GM19463 (cell line): ENCODE measurements around the gene PROS1.

Source experiments
- ATAC-seq: cut with Tn5 transposase; IDR thresholded peaks from one replicate; pipeline ENCODE4 v1.9.1; 2021; ENCODE audit warnings: mild to moderate bottlenecking, moderate library complexity; ENCODE audit not compliant: unreplicated experiment

Gene PROS1

DNA sequence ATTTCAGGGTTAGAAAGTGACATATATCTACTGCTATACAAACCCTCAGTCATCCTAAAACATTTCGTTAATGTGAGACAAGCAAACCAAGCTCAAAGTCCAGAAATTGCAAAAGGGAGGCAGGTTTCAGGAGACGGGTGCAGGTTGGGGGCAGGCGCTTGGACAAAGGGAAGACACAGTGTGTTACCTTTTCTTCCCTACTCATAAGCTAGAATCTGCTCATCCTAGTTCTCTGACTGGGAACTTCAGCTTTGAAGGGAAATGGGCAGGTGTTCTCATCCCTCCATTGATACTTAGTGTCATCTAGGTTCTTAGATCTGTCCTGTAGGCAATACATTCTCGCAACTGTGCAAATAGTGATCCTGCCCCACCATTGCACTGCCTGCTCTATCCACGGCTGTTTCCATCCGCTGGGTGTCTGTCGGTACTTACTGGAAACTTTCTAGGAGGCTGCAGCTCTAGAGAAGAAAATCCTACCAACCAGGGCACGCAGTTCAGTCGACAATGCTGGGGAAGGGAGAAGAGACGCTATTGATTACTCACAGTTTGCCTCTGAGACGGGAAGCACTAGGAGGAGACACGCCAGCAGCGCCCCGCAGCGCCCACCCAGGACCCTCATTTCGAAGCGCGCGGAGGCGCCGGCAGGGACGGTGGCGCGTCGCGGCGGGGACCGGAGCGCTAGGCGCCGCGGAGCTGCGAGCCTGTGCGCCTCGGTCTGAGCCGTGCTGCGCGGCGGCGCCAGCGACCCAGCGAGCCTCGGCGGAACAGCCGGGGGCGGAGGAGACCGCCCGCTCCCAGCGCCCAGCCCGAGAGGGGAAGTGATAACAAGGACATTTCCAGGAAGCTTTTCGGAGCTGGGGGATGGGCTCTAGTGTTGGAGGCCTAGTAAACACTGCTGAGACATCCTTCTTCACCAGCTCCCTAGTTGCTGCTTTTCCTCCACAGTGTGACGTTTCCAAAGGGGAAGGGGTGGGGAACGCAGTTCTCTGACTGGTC lies at the start of gene PROS1:
PROS1 (minus strand) TSS at position 766 of the 996 bp plus-strand sequence; CDS start at position 619, 147 bp downstream.
- ATAC-seq, result peak; percentile 92

GRCh38 chr3:94020293-94020692 lies 46.6 kb upstream of the PROS1 start:
- no peak for ATAC-seq

DNA sequence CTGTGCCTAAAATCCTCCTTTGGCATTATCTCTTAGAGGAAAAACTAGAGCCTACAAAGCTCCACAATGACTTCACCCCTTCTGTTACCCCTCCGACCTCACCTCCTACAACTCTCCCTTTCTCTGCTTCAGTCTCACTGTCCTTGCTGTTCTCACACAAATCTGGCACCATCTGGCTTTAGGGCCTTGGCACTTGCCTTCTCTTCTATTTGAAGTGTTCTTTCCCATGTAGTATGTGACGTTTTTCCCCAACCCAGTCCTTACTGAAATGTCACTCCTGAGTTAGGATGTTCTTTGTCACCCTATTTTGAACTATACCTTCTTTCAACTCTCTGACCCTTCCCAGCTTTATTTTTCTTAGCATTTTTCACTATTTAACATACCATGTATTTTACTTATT lies 46.0 kb upstream of the PROS1 start:
- ATAC-seq, result no peak

DNA sequence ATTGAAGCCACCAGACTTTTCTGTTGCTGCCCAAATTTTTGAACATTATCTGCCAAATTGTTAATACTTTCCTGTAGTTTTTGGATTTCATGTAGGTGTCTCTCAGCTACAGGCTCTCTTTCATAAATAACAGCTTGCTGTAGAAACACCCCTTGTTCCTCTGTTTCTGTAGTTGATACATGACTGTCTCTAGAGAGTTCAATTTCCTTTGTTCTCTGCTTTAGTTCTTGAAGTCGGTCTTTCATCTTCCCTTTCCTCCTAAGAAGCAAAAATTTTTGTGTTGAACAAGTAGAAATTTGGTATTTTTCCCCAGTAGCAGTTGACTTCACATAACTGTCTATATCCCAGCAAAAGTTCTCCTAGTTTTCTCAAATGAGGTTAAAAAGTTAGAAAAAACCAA lies 41.3 kb upstream of the PROS1 start:
- ATAC-seq, result no peak

DNA sequence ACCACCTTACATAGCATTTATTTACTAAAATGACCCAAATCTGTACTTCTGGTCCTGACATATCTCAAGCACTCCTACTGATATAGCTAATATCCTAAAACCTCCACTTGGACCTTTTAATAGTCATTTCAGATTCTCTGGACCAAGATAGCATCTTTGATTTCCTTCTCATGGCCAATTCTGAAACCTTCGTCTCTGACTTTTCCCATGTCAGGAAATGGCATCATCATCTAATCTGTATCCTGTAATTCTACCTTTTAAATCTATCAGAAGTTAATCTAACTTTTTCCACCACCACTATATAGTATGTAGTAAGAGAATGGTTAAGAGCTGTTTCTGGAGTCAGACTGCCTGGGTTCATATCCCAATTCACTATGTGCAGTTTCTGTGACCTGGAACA lies 38.5 kb upstream of the PROS1 start:
- ATAC-seq, result no peak

DNA sequence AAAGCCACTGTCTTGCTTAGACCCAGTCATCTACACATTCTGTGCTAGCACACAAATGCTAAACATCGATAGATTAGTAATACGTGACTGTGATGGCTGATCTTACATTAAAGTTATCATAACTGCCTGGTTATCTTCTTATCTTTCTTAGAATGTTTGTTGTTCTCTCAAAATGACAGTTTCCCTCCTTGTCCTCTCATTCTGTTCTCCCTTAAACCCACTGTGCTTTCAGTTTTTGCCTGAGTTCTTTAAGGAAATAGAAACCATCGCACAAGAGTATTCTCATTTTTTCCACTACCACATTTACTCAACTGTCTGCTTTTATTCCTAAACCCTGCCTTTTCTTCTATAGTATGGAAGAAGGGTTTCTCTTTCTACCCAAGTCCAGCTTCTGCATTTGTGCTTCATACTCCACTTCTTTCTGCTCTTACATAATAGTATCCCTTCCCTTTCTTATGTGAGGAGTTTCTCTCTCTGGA lies 37.6 kb upstream of the PROS1 start:
- ATAC-seq, result no peak

GRCh38 chr3:94009608-94010007 lies 35.9 kb upstream of the PROS1 start:
- ATAC-seq, result no peak

DNA sequence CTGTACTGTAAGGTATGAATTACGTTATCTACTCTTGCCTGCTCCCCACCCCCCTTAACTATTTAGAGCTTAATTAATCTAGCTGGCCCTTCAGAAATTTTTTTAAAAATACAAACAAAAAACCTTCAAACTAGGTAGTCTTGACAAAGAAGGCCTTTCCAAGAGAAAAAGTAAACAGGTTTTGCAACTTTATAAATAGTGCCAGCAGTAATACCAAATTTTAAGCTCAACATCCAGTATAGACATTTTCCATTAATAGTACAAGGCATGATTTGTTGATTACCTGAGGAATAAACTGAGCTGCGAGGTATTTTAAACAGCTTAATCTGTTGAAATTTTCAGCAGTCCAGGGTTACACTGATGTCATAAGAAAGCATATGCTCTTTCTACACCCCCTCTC lies 34.6 kb upstream of the PROS1 start:
- ATAC-seq, result no peak

- peak; percentile 90 for ATAC-seq
These were observed 30.7 kb upstream of the PROS1 start for GRCh38 chr3:94004301-94004910.

- no peak for ATAC-seq
These were observed 28.3 kb upstream of the PROS1 start for GRCh38 chr3:94001827-94002495.

DNA sequence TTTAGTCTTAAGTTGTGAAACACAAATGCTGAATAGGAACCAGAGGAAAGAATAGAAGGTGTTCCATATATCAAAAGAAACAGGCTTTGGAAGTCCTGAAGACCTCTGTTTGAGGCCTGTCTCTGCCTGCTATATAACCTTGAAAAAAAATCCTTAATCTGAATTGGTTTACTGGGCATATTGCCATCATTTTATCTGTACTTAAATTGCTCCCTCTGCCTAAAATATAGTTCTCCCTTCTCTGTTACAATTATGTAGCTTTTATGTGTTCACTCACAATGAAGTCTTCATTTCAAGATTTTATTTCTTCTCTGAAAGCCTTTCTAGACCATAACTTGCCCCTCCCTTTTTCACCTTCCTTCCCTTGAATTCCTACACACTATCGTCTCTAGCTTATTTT lies 27.5 kb upstream of the PROS1 start:
- no peak for ATAC-seq

DNA sequence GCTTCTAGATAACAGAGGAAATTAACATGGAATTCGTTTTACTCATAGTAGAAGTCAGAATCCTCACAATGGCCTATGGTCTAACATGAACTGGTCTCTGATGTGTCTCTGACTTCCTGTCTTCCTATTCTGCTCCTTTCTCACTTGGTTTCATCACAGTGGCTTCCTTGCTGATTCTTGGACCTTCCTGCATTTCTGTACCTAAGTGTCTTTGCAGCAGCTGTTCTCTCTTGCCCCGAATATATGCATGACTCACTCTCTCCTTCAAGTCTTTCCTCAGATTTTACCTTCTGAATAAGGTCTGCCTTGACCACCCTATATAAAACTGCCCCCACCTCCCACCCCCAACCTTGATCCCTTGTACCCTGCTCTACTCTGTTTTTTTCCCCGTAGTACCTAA lies 20.4 kb upstream of the PROS1 start:
- ATAC-seq, result no peak

GRCh38 chr3:93992207-93992606 lies 18.5 kb upstream of the PROS1 start:
- no peak for ATAC-seq

DNA sequence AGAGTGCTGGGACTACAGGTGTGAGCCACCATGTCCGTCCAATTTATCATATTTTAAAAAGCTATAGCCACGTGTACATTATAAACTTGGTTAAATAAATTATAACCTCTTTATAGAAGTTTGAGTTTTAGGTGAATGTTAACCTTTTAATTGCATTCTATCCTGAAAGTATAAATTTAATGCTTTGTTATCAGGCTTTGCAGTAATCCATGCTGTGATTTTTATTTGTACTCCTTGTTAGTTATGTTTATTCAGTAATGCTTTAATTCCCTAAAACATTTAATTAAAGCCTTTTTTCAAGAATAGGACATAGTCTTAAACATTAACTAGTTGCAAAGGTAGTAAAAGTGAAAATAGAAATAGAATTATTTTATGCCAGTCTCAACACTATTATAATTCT lies 17.9 kb upstream of the PROS1 start:
- no peak for ATAC-seq

DNA sequence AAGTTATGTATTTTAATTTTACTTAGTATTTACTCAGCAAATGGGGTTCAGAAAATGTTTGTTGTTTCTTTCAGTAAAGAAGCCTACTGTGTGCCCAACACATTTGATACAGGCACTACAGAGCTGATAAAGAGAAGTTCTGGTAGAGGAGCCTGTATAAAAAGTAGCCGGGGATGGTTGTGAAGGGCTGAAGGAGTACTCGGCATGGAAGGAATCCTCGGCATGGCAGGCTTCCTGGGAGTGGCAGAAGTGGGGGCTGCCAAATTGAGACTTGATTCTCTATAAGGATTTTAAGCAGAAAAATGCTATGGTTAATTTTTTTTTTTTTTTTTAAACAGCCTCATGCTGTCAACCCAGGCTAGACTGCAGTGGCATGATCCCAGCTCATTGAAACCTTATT lies 15.5 kb upstream of the PROS1 start:
- no peak for ATAC-seq

DNA sequence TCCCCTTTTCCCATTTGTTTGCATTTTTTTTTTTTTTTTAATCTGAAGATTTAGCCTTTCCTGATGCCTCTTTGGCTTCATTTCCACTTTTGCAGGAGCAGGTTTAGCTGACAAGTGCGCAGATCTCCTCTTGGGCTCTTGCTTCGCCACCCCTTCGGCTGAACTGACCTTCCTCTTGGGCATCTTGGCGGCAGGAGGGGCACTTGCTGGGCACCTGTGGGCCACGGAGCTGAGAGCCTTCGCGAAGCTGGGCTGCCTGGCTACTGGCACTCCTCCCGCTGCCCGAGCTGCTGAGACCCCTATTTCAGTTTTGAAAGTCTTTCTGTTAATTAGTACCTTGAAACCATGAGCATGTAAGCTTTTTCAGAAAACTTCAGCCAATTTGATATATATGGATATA lies 15.1 kb upstream of the PROS1 start:
- no peak for ATAC-seq

GRCh38 chr3:93988283-93988682 lies 14.6 kb upstream of the PROS1 start:
- ATAC-seq, result no peak

GRCh38 chr3:93984618-93985017 lies 10.9 kb upstream of the PROS1 start:
- no peak for ATAC-seq

- ATAC-seq, result no peak
These were observed 9.7 kb upstream of the PROS1 start for GRCh38 chr3:93983408-93983807.

GRCh38 chr3:93981649-93982048 lies 8.0 kb upstream of the PROS1 start:
- no peak for ATAC-seq

DNA sequence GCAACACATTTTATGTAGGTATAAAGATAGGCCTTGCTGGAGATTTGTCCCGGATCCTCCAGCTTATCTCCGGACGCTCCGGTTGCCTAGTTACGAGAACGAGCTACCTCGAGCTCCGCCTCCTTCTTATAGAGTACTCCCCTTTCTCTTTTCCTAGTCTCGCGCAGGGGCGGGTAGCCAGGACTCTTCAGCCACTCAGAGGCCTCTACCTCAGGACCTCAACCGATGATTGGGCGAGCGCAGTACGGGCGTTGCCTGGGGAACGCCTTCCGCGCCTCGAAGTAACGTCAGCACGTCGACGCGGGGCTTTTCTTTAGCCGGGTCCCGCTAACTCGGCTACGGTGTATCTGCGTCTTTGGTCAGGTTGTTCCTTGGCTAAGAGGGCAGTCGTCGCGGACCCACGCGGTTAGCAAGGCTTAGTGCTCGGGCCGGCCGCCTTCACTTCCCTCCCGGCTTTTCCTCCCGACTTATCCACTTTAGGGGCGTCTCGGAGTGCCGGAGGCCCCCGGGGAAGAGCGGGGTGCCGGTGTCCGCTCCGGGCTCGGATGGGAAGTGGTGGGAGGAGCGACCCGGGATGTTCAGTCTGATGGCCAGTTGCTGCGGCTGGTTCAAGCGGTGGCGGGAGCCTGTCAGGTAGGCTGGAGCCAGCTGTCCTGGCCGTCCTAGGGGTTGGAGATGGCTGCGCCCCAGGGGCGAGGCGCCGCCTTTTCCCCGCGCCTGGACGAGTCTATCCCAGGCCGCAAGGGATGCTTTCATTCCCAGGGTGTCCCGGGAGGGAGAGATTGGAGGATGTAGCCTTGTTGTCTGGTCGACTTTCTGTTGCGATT lies 6.4 kb upstream of the PROS1 start, which contains the start of gene ARL13B:
ARL13B (plus strand) TSS at position 306 of the 827 bp plus-strand sequence; CDS start at position 575, 269 bp downstream.
- ATAC-seq, result peak; percentile 99
